Panc1 (cell line): ENCODE measurements around the gene DZANK1. TPM values are rescaled to one million over a fixed set of nuclear protein-coding genes. Genes with fewer than 3 reads are reported as not detected.

Source experiments
- ATAC-seq: fragments of 200-7000 bp; cut with Tn5 transposase; 2 replicates; pipeline ENCODE4 v1.9.1; 2020; ENCODE audit warnings: mild to moderate bottlenecking, moderate library complexity
- BruUV-seq: library from RNA; stranded (reverse); fragments of 400-500 nt; replicated peaks from 2 replicates; lab custom pipeline; 2021; lab: Mats Ljungman, UMichigan
- CTCF ChIA-PET: fragments of 300-600 bp; sonication (Branson Sonifier 250); formaldehyde crosslinking; loops from one replicate; lab custom pipeline; 2022; ENCODE audit warnings: antibody characterized with exemption; lab: Charles Lee
- POLR2A ChIA-PET: fragments of 300-600 bp; sonication (Branson Sonifier 250); formaldehyde crosslinking; loops from one replicate; lab custom pipeline; 2022; ENCODE audit warnings: antibody characterized with exemption; lab: Charles Lee
- DNase-seq: peaks from one replicate; pipeline ENCODE4 v3.0.0-alpha.2; 2010; ENCODE audit warnings: low read depth, low spot score
- H3K27ac ChIP-seq: 2 replicates; pipeline ENCODE4 v1.5.1; 2011; ENCODE audit warnings: mild to moderate bottlenecking, low read length, inconsistent platforms
- H3K27me3 ChIP-seq: fragments of 200-500 bp; sonication (Bioruptor generic); 2 replicates; pipeline ENCODE4 v1.6.0; 2014; ENCODE audit warnings: low read length, inconsistent platforms; ENCODE audit not compliant: control insufficient read depth, insufficient read depth
- H3K36me3 ChIP-seq: fragments of 200-500 bp; sonication (Bioruptor generic); 2 replicates; pipeline ENCODE4 v1.5.1; 2014; ENCODE audit warnings: inconsistent platforms, mild to moderate bottlenecking, low read length, moderate library complexity; ENCODE audit not compliant: control insufficient read depth, insufficient read depth
- H3K4me1 ChIP-seq: 2 replicates; pipeline ENCODE4 v1.5.1; 2011; ENCODE audit warnings: inconsistent platforms, mild to moderate bottlenecking, low read length, moderate library complexity; ENCODE audit not compliant: control insufficient read depth, insufficient read depth
- H3K4me3 ChIP-seq, 2 experiments: 2 replicates each; pipeline ENCODE4 v1.5.1; 2011 to 2012; ENCODE audit warnings: low read depth in 2 of 2, low read length in 2 of 2, mild to moderate bottlenecking in 2 of 2, inconsistent platforms in 1 of 2, moderate library complexity in 1 of 2
- H3K9me3 ChIP-seq: fragments of 200-500 bp; sonication (Bioruptor generic); 2 replicates; pipeline ENCODE4 v1.5.1; 2014; ENCODE audit warnings: low read depth, mild to moderate bottlenecking, inconsistent platforms, low read length, moderate library complexity; ENCODE audit not compliant: control insufficient read depth, insufficient read depth
- POLR2AphosphoS5 ChIP-seq: IDR thresholded peaks from 2 replicates; pipeline ENCODE4 v1.6.1; 2012; ENCODE audit warnings: mild to moderate bottlenecking, low read depth, low read length, moderate library complexity
- SIN3A ChIP-seq: IDR thresholded peaks from 2 replicates; pipeline ENCODE4 v1.6.1; 2012; ENCODE audit warnings: low read depth, mild to moderate bottlenecking, low read length, moderate library complexity, borderline replicate concordance; ENCODE audit not compliant: insufficient read depth
- TCF7L2 ChIP-seq: IDR thresholded peaks from 2 replicates; pipeline ENCODE4 v1.6.1; 2011; ENCODE audit warnings: mild to moderate bottlenecking, low read depth, low read length, inconsistent platforms
- in situ Hi-C: cut with HindIII; loops from 2 replicates; pipeline ENCODE4 v1.10.0; 2016; ENCODE audit warnings: low sequenced_read_pairs, low pct_unique_long_range_greater_than_20kb
- intact Hi-C: fragments of 100-400 bp; cut with micrococcal nuclease; formaldehyde crosslinking; loops from one replicate; pipeline ENCODE4 v1.10.0; 2022; ENCODE audit not compliant: unreplicated experiment
- total RNA-seq: library from RNA; stranded (reverse); gene quantifications from one replicate; pipeline ENCODE4 v1.2.1, GENCODE V29; 2021; ENCODE audit not compliant: unreplicated experiment
- TF ChIP-seq, protein P1 (sequence below): fragments of 450-650 bp; IDR thresholded peaks from 2 replicates; pipeline ENCODE4 v1.5.1; 2017; ENCODE audit warnings: mild to moderate bottlenecking
- TF ChIP-seq, protein P2 (sequence below), 2 experiments: IDR thresholded peaks; 2 replicates each; pipeline ENCODE4 v1.6.1; 2011 to 2012; ENCODE audit warnings: low read depth in 2 of 2, control low read depth in 1 of 2, low read length in 1 of 2, mild to moderate bottlenecking in 1 of 2, moderate library complexity in 1 of 2; ENCODE audit not compliant: insufficient read depth in 1 of 2

Gene DZANK1
- total RNA-seq, 1 experiment from 2014 or later: 3.0 TPM

DNA sequence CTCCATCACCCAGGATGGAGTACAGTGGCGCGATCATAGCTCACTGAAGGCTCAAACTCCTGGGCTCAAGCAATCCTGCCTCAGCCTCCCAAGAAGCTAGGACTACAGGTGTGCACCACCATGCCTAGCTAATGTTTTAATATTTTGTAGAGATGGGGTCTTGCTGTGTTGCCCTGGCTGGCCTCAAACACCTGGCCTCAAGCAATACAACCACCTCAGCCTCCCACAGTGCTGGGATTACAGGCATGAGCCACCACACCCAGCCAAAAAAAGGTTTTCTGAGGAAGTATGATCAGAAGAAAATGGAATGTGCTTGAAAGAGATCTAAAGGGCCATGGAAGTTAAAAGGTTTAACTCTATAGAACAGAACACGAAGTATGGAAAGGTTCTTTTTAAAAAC lies 21.5 kb upstream of the DZANK1 start:
- POLR2A ChIA-PET: no interaction called here
- in situ Hi-C loops: no loop called here
- Histone ChIP-seq H3K9me3 (no peaks in the 10 kb centered on the region), H3K4me1 (no peaks in the 10 kb centered on the region), H3K27ac (no peak overlapping the region), H3K27me3 (no peaks in the 10 kb centered on the region), H3K36me3 (peaks cover 19% of the 10 kb centered on the region), H3K4me3 (no peak overlapping the region)
- CTCF ChIA-PET: no interaction called here
- no TSS peak for BruUV-seq
- TF ChIP-seq, protein P1, sequence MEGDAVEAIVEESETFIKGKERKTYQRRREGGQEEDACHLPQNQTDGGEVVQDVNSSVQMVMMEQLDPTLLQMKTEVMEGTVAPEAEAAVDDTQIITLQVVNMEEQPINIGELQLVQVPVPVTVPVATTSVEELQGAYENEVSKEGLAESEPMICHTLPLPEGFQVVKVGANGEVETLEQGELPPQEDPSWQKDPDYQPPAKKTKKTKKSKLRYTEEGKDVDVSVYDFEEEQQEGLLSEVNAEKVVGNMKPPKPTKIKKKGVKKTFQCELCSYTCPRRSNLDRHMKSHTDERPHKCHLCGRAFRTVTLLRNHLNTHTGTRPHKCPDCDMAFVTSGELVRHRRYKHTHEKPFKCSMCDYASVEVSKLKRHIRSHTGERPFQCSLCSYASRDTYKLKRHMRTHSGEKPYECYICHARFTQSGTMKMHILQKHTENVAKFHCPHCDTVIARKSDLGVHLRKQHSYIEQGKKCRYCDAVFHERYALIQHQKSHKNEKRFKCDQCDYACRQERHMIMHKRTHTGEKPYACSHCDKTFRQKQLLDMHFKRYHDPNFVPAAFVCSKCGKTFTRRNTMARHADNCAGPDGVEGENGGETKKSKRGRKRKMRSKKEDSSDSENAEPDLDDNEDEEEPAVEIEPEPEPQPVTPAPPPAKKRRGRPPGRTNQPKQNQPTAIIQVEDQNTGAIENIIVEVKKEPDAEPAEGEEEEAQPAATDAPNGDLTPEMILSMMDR: no peak
- no peak for DNase-seq
- no peak for ATAC-seq
- intact Hi-C loops: no loop called here

GRCh38 chr20:18481596-18481995 lies 14.8 kb upstream of the DZANK1 start:
- in situ Hi-C loops: no loop called here
- no TSS peak for BruUV-seq

More at GRCh38 chr20:18481596-18481995, 14.8 kb upstream of the DZANK1 start:
- no peak for DNase-seq
- CTCF ChIA-PET: interaction anchor here (0.7 kb wide), 1 partner anchor 16 kb away, joined by 7 read pairs; the partner anchor contains the start of gene RBBP9
- POLR2A ChIA-PET: no interaction called here
- no peak overlapping the region for H3K4me3 ChIP-seq
- ATAC-seq: no peak
- no peaks in the 10 kb centered on the region for H3K27me3 ChIP-seq
- H3K27ac ChIP-seq: no peak overlapping the region
- no peaks in the 10 kb centered on the region for H3K4me1 ChIP-seq
- TF ChIP-seq SIN3A (no peak), TCF7L2 (no peak), POLR2AphosphoS5 (no peak)
- TF ChIP-seq, protein P1: no peak
- TF ChIP-seq, protein P2, sequence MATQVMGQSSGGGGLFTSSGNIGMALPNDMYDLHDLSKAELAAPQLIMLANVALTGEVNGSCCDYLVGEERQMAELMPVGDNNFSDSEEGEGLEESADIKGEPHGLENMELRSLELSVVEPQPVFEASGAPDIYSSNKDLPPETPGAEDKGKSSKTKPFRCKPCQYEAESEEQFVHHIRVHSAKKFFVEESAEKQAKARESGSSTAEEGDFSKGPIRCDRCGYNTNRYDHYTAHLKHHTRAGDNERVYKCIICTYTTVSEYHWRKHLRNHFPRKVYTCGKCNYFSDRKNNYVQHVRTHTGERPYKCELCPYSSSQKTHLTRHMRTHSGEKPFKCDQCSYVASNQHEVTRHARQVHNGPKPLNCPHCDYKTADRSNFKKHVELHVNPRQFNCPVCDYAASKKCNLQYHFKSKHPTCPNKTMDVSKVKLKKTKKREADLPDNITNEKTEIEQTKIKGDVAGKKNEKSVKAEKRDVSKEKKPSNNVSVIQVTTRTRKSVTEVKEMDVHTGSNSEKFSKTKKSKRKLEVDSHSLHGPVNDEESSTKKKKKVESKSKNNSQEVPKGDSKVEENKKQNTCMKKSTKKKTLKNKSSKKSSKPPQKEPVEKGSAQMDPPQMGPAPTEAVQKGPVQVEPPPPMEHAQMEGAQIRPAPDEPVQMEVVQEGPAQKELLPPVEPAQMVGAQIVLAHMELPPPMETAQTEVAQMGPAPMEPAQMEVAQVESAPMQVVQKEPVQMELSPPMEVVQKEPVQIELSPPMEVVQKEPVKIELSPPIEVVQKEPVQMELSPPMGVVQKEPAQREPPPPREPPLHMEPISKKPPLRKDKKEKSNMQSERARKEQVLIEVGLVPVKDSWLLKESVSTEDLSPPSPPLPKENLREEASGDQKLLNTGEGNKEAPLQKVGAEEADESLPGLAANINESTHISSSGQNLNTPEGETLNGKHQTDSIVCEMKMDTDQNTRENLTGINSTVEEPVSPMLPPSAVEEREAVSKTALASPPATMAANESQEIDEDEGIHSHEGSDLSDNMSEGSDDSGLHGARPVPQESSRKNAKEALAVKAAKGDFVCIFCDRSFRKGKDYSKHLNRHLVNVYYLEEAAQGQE (IDR thresholded peaks at IDR 0.05; ENCODE audit: insufficient read depth in 1 of 2, low read depth in 2 of 2, low read length in 1 of 2): no peak
- no peaks in the 10 kb centered on the region for H3K9me3 ChIP-seq
- peaks cover 26% of the 10 kb centered on the region for H3K36me3 ChIP-seq
- intact Hi-C loops: no loop called here
